GM23338 (cell line): ENCODE data around the gene DIAPH1. TPM values are rescaled to one million over a fixed set of nuclear protein-coding genes. Genes with fewer than 3 reads are reported as not detected.

Source experiments
- ATAC-seq: fragments of 200-7000 bp; cut with Tn5 transposase; 3 replicates; pipeline ENCODE4 v1.9.1; 2020
- DNase-seq: peaks from one replicate; pipeline ENCODE4 v3.0.0-alpha.2; 2015; ENCODE audit warnings: low spot score
- H2AFZ ChIP-seq: fragments of 200-600 bp; sonication (generic); 2 replicates; pipeline ENCODE4 v1.8.0; 2016; ENCODE audit warnings: antibody characterized with exemption, mild to moderate bottlenecking, moderate library complexity
- H3F3A ChIP-seq: fragments of 200-600 bp; sonication (generic); replicated peaks from 2 replicates; pipeline ENCODE4 v1.8.0; 2017; ENCODE audit warnings: antibody characterized with exemption, mixed run types, low read depth
- H3K27ac ChIP-seq: fragments of 200-600 bp; sonication (generic); 2 replicates; pipeline ENCODE4 v1.6.1; 2016; ENCODE audit warnings: low read depth
- H3K27me3 ChIP-seq: fragments of 200-600 bp; sonication (generic); 2 replicates; pipeline ENCODE4 v1.8.0; 2016; ENCODE audit warnings: mild to moderate bottlenecking, mixed run types, moderate library complexity; ENCODE audit not compliant: insufficient read depth
- H3K36me3 ChIP-seq: fragments of 200-600 bp; sonication (generic); 2 replicates; pipeline ENCODE4 v1.8.0; 2016; ENCODE audit warnings: mild to moderate bottlenecking; ENCODE audit not compliant: insufficient read depth
- H3K4me1 ChIP-seq: fragments of 200-600 bp; sonication (generic); 2 replicates; pipeline ENCODE4 v1.8.0; 2016; ENCODE audit warnings: mild to moderate bottlenecking, moderate library complexity; ENCODE audit not compliant: insufficient read depth
- H3K4me2 ChIP-seq: fragments of 200-600 bp; sonication (generic); 2 replicates; pipeline ENCODE4 v1.7.1; 2017; ENCODE audit warnings: mixed run types
- H3K4me3 ChIP-seq: fragments of 200-600 bp; sonication (generic); 2 replicates; pipeline ENCODE4 v1.6.1; 2016; ENCODE audit warnings: mixed run types
- H3K79me2 ChIP-seq: fragments of 200-600 bp; sonication (generic); replicated peaks from 2 replicates; pipeline ENCODE4 v1.8.0; 2017; ENCODE audit warnings: mild to moderate bottlenecking; ENCODE audit not compliant: insufficient read depth
- H3K9me2 ChIP-seq: fragments of 200-600 bp; sonication (generic); 2 replicates; pipeline ENCODE4 v1.8.0; 2017; ENCODE audit not compliant: insufficient read depth
- H4K20me1 ChIP-seq: fragments of 200-600 bp; sonication (generic); replicated peaks from 2 replicates; pipeline ENCODE4 v1.8.0; 2017; ENCODE audit warnings: mild to moderate bottlenecking; ENCODE audit not compliant: insufficient read depth
- H3K27ac Mint-ChIP-seq: 2 replicates; pipeline ENCODE4 v1.8.0; 2020; ENCODE audit warnings: inconsistent platforms, mild to moderate bottlenecking, moderate library complexity, mixed read lengths
- H3K27me3 Mint-ChIP-seq: 3 replicates; pipeline ENCODE4 v1.8.0; 2022; ENCODE audit warnings: low read depth, mild to moderate bottlenecking, moderate library complexity, mixed read lengths, inconsistent platforms; ENCODE audit not compliant: insufficient read depth, poor library complexity
- H3K36me3 Mint-ChIP-seq: 3 replicates; pipeline ENCODE4 v1.8.0; 2021; ENCODE audit warnings: low read depth, mild to moderate bottlenecking, inconsistent platforms, moderate library complexity, mixed read lengths
- H3K4me1 Mint-ChIP-seq: 3 replicates; pipeline ENCODE4 v1.8.0; 2020; ENCODE audit warnings: mild to moderate bottlenecking, inconsistent platforms, mixed read lengths
- H3K4me3 Mint-ChIP-seq: 3 replicates; pipeline ENCODE4 v1.8.0; 2021; ENCODE audit warnings: moderate library complexity, mild to moderate bottlenecking, inconsistent platforms, mixed read lengths
- H3K9me3 Mint-ChIP-seq: 3 replicates; pipeline ENCODE4 v1.8.0; 2020; ENCODE audit warnings: moderate library complexity, mild to moderate bottlenecking, inconsistent platforms, mixed read lengths
- CREB1 ChIP-seq: fragments of 250-450 bp; sonication (Bioruptor Pico); IDR thresholded peaks from 2 replicates; pipeline ENCODE4 v1.5.0; 2020; ENCODE audit warnings: low read depth, mild to moderate bottlenecking, moderate library complexity
- CTCF ChIP-seq, 2 experiments: fragments of 200-600 bp in 1 of 2; sonication (generic) in 1 of 2; conservative IDR thresholded peaks; 2 replicates each; pipeline versions ENCODE4 v1.5.1 to v1.6.1; 2016 to 2017; ENCODE audit warnings: antibody characterized with exemption in 2 of 2, low read depth in 2 of 2, mild to moderate bottlenecking in 2 of 2, moderate library complexity in 1 of 2
- ETS1 ChIP-seq: IDR thresholded peaks from 2 replicates; pipeline ENCODE4 v1.6.1; 2016; ENCODE audit warnings: antibody characterized with exemption
- EZH2 ChIP-seq: fragments of 200-600 bp; sonication (generic); IDR thresholded peaks from one replicate; pipeline ENCODE4 v1.8.0; 2017; ENCODE audit warnings: antibody characterized with exemption, mild to moderate bottlenecking, low read depth; ENCODE audit not compliant: unreplicated experiment
- EZH2phosphoT487 ChIP-seq: fragments of 200-600 bp; sonication (generic); IDR thresholded peaks from one replicate; pipeline ENCODE4 v1.8.1; 2018; ENCODE audit warnings: antibody characterized with exemption; ENCODE audit not compliant: unreplicated experiment
- JUNB ChIP-seq: IDR thresholded peaks from one replicate; pipeline ENCODE4 v1.6.1; 2016; ENCODE audit warnings: antibody characterized with exemption; ENCODE audit not compliant: unreplicated experiment
- NANOG ChIP-seq: IDR thresholded peaks from 2 replicates; pipeline ENCODE4 v1.6.1; 2016; ENCODE audit warnings: antibody characterized with exemption, borderline replicate concordance
- POLR2AphosphoS5 ChIP-seq: IDR thresholded peaks from 2 replicates; pipeline ENCODE4 v1.6.1; 2016; ENCODE audit warnings: antibody characterized with exemption, low read depth
- REST ChIP-seq: IDR thresholded peaks from one replicate; pipeline ENCODE4 v1.6.1; 2018; ENCODE audit warnings: antibody characterized with exemption; ENCODE audit not compliant: unreplicated experiment
- STAT1 ChIP-seq: IDR thresholded peaks from one replicate; pipeline ENCODE4 v1.6.1; 2016; ENCODE audit warnings: antibody characterized with exemption; ENCODE audit not compliant: unreplicated experiment
- ZNF114 ChIP-seq: fragments of 250-450 bp; sonication (Bioruptor Pico); IDR thresholded peaks from 2 replicates; pipeline ENCODE4 v1.5.0; 2020; ENCODE audit warnings: mild to moderate bottlenecking, moderate library complexity
- ZNF331 ChIP-seq: fragments of 250-450 bp; sonication (Bioruptor Pico); IDR thresholded peaks from 2 replicates; pipeline ENCODE4 v1.5.0; 2020; ENCODE audit warnings: low read depth, mild to moderate bottlenecking, moderate library complexity
- ZNF462 ChIP-seq: fragments of 250-450 bp; sonication (Bioruptor Pico); IDR thresholded peaks from 2 replicates; pipeline ENCODE4 v1.5.0; 2020; ENCODE audit warnings: mild to moderate bottlenecking, moderate library complexity
- polyA plus RNA-seq: library from polyadenylated mRNA; unstranded; fragments of >200 nt; fragmentation: Nextera tagmentation; extraction: Ambion mirVana; gene quantifications from 2 replicates; pipeline ENCODE4 v1.2.1, GENCODE V29; 2016
- total RNA-seq: library from RNA; depleted of rRNA; stranded (reverse); fragments of >200 nt; shearing (Covaris generic); gene quantifications from 2 replicates; pipeline ENCODE4 v1.2.3, GENCODE V29; 2014

The DIAPH1 gene
- total and polyA plus RNA-seq, 2 experiments from 2014 or later = 42.9 to 104 TPM

- no peak for TF ChIP-seq NANOG
- no peak for TF ChIP-seq CTCF (conservative IDR thresholded peaks at IDR 0.05; ENCODE audit: low read depth in 2 of 2)
- TF ChIP-seq EZH2 = no peak
- no peak for TF ChIP-seq CREB1 (CRISPR knock-in tag)
- TF ChIP-seq EZH2phosphoT487 = no peak
- no peak for TF ChIP-seq STAT1
- TF ChIP-seq ETS1 = no peak
- TF ChIP-seq ZNF462 (CRISPR knock-in tag) = no peak
- no peak for TF ChIP-seq REST
- no peak for TF ChIP-seq ZNF331 (CRISPR knock-in tag)
- no peak for TF ChIP-seq ZNF114
- TF ChIP-seq JUNB = no peak
- TF ChIP-seq POLR2AphosphoS5 = no peak
- H3K36me3 Mint-ChIP-seq = no peaks in the 10 kb centered on the region
- Histone ChIP-seq H3K27me3 (no peaks in the 10 kb centered on the region), H3K4me1 (no peaks in the 10 kb centered on the region), H3K4me3 (no peak overlapping the region), H3F3A (0 out of 2 replicates have a peak, but pooled peaks cover 4% of the 10 kb centered on the region), H3K27ac (no peak overlapping the region), H3K9me2 (no peaks in the 10 kb centered on the region), H3K4me2 (no peak overlapping the region), H4K20me1 (peaks cover 25% of the 10 kb centered on the region), H3K79me2 (peaks cover 74% of the 10 kb centered on the region), H2AFZ (no peak overlapping the region), H3K36me3 (no peaks in the 10 kb centered on the region)
- DNase-seq = no peak
- no peak for ATAC-seq
- H3K4me1 Mint-ChIP-seq = peaks cover 4% of the 10 kb centered on the region; the same call in 1 of the 3 replicates
- H3K4me3 Mint-ChIP-seq = no peak overlapping the region
- peaks cover 2% of the 10 kb centered on the region for H3K27me3 Mint-ChIP-seq
- no peaks in the 10 kb centered on the region for H3K9me3 Mint-ChIP-seq
- H3K27ac Mint-ChIP-seq = no peak overlapping the region
Observed at GRCh38 chr5:141596867-141597266, 21.9 kb downstream of the DIAPH1 start.
